HG03066 (cell line): ENCODE measurements around the gene TPR.

ENCODE experiments used
- ATAC-seq: cut with Tn5 transposase; IDR thresholded peaks from one replicate; pipeline ENCODE4 v1.9.1; 2021; ENCODE audit warnings: low read depth; ENCODE audit not compliant: unreplicated experiment

Gene TPR

GRCh38 chr1:186330758-186331157 is 44.3 kb downstream of the TPR start:
- no peak for ATAC-seq

GRCh38 chr1:186327331-186327730 is 47.7 kb downstream of the TPR start:
- ATAC-seq, result no peak

DNA sequence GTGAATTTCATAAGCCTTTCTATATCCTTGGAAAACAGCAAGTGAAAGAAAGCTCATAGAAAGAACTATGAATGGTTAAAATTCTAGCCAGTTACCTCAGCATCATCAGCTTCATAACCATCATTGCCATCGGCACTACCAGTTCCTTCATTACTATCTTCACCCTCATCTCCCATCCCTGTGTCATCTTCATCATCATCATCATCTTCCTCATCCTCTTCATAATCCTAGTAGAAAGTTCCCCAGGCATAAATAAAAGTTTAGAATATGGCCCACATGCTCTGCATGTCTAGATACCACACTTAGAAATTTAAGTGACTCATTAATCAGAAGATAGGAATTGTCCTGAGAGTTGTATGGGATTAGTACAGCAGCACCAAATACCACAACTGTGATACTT is 49.0 kb downstream of the TPR start:
- no peak for ATAC-seq

GRCh38 chr1:186325239-186325638 is 49.8 kb downstream of the TPR start:
- ATAC-seq, result no peak

GRCh38 chr1:186323865-186324264 is 51.2 kb downstream of the TPR start:
- ATAC-seq, result no peak

DNA sequence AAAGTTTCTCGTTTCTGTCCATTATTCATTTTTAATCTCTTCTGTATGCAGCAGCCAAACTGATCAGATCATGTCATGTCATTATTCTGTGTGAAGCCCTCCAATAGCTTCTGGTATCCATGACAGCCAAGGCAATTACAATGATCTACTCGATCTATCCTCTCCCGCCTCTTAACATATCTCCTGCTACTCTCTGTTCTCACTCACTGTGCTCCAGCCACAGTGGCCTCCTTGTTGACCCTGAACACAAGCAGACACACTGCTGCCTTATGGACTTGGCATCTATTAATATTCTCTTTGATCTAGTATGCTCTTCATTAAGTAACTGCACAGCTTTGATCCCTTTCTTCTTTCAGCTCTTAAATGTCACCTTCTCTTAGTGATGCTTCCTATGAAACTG is 59.5 kb downstream of the TPR start:
- ATAC-seq, result no peak

- ATAC-seq, result no peak
Observed at GRCh38 chr1:186311375-186312051, 63.5 kb downstream of the TPR start.

DNA sequence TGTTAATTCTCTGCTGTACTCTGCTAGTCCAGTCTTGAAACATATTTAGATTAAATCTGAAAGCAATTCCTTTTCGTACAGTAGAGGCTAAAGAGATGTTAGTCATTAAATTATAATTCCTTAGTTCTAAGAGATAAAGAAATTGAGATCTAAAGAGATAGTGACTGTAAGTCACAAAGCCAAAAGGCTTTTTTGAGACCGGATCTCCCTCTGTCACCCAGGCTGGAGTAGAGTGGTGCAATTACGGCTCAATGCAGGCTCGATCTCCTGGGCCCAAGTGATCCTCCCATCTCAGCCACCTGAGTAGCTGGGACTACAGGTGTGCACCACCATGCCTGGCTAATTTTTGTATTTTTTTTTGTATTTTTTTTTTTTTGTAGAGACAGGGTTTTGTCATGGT is 64.7 kb downstream of the TPR start:
- ATAC-seq, result no peak

DNA sequence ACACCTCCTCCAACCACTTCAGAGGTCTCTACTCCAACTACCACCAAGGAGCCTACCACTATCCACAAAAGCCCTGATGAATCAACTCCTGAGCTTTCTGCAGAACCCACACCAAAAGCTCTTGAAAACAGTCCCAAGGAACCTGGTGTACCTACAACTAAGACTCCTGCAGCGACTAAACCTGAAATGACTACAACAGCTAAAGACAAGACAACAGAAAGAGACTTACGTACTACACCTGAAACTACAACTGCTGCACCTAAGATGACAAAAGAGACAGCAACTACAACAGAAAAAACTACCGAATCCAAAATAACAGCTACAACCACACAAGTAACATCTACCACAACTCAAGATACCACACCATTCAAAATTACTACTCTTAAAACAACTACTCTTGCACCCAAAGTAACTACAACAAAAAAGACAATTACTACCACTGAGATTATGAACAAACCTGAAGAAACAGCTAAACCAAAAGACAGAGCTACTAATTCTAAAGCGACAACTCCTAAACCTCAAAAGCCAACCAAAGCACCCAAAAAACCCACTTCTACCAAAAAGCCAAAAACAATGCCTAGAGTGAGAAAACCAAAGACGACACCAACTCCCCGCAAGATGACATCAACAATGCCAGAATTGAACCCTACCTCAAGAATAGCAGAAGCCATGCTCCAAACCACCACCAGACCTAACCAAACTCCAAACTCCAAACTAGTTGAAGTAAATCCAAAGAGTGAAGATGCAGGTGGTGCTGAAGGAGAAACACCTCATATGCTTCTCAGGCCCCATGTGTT is 66.6 kb downstream of the TPR start:
- no peak for ATAC-seq

DNA sequence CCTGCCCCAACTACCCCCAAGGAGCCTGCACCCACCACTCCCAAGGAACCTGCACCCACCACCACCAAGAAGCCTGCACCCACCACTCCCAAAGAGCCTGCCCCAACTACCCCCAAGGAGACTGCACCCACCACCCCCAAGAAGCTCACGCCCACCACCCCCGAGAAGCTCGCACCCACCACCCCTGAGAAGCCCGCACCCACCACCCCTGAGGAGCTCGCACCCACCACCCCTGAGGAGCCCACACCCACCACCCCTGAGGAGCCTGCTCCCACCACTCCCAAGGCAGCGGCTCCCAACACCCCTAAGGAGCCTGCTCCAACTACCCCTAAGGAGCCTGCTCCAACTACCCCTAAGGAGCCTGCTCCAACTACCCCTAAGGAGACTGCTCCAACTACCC is 67.6 kb downstream of the TPR start:
- ATAC-seq, result no peak

DNA sequence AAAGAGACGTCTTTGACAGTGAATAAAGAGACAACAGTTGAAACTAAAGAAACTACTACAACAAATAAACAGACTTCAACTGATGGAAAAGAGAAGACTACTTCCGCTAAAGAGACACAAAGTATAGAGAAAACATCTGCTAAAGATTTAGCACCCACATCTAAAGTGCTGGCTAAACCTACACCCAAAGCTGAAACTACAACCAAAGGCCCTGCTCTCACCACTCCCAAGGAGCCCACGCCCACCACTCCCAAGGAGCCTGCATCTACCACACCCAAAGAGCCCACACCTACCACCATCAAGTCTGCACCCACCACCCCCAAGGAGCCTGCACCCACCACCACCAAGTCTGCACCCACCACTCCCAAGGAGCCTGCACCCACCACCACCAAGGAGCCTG is 68.5 kb downstream of the TPR start:
- no peak for ATAC-seq

- peak; percentile 75 for ATAC-seq
Observed at GRCh38 chr1:186304982-186305949, 69.8 kb downstream of the TPR start.

- no peak for ATAC-seq
Observed at GRCh38 chr1:186303911-186304310, 71.1 kb downstream of the TPR start.

GRCh38 chr1:186302381-186302920 is 72.6 kb downstream of the TPR start:
- no peak for ATAC-seq

DNA sequence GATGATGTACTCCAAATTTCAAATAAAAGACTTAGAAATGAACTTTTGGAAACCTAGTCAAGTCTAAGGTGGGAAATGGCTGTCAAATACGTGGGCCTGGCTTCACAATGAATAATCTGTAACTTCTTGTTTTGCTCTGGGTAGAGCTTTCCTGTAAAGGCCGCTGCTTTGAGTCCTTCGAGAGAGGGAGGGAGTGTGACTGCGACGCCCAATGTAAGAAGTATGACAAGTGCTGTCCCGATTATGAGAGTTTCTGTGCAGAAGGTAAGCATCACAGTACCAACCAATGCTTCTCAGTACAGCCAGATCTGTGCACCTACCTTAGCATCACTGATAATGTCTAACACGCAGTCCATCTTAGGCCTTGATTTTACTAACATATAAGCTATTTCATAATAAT is 73.6 kb downstream of the TPR start:
- no peak for ATAC-seq

DNA sequence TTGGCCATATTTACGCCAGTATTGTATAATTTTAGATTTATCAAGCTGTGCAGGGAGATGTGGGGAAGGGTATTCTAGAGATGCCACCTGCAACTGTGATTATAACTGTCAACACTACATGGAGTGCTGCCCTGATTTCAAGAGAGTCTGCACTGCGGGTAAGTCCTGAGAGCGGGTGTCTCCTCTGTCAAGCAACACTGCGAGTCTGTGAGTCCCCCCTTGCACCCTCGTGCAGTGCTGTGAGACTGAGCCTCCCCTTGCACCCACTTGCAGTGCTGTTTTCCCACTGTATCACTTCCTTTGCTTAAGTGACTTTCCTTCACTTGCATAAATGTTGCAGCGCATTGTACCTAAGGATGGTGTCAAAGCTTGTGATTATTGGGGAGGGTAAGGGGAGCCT is 75.0 kb downstream of the TPR start:
- no peak for ATAC-seq

- ATAC-seq, result no peak
Observed at GRCh38 chr1:186299570-186299969, 75.5 kb downstream of the TPR start.

GRCh38 chr1:186298851-186299250 is 76.2 kb downstream of the TPR start:
- ATAC-seq, result no peak

GRCh38 chr1:186297439-186298045 is 77.5 kb downstream of the TPR start:
- ATAC-seq, result no peak

- ATAC-seq, result no peak
Observed at GRCh38 chr1:186295980-186296379, 79.1 kb downstream of the TPR start, which contains the start of gene PRG4. Gene PRG4, plus strand, starts transcription at chr1:186296279.
